C4-2B (cell line): ENCODE results near the gene SLC2A9.

Source experiments
- H3K27ac ChIP-seq: fragments of 450-650 bp; 2 replicates; pipeline ENCODE4 v1.5.1; 2017
- ZFX ChIP-seq: fragments of 450-650 bp; IDR thresholded peaks from 2 replicates; pipeline ENCODE4 v1.6.1; 2017
- TF ChIP-seq, protein P1 (sequence below): fragments of 450-650 bp; conservative IDR thresholded peaks from 2 replicates; pipeline ENCODE4 v1.5.1; 2017; ENCODE audit warnings: mild to moderate bottlenecking

Gene SLC2A9

DNA sequence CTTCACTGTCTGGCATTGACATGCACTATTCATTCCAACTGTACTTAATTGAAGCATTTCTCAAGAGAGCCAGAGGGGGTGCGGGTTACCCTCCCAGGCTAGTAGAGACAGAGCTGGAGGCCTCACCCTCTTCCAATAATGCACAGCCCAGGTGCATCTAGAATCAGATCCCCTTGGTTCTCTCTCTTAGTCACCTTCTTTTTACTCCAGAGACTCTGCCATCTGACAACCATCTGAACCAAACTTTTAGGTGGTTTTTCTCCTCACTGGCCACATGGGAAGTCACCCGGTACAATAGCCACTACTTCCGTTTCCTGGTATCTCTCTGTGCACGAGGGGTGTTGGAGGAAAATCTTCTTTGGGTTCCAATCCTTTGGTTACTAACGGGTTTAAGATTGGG lies 81.3 kb downstream of the SLC2A9 start:
- H3K27ac ChIP-seq, result no peak overlapping the region
- TF ChIP-seq, protein P1, sequence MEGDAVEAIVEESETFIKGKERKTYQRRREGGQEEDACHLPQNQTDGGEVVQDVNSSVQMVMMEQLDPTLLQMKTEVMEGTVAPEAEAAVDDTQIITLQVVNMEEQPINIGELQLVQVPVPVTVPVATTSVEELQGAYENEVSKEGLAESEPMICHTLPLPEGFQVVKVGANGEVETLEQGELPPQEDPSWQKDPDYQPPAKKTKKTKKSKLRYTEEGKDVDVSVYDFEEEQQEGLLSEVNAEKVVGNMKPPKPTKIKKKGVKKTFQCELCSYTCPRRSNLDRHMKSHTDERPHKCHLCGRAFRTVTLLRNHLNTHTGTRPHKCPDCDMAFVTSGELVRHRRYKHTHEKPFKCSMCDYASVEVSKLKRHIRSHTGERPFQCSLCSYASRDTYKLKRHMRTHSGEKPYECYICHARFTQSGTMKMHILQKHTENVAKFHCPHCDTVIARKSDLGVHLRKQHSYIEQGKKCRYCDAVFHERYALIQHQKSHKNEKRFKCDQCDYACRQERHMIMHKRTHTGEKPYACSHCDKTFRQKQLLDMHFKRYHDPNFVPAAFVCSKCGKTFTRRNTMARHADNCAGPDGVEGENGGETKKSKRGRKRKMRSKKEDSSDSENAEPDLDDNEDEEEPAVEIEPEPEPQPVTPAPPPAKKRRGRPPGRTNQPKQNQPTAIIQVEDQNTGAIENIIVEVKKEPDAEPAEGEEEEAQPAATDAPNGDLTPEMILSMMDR, result no peak
- no peak for TF ChIP-seq ZFX

DNA sequence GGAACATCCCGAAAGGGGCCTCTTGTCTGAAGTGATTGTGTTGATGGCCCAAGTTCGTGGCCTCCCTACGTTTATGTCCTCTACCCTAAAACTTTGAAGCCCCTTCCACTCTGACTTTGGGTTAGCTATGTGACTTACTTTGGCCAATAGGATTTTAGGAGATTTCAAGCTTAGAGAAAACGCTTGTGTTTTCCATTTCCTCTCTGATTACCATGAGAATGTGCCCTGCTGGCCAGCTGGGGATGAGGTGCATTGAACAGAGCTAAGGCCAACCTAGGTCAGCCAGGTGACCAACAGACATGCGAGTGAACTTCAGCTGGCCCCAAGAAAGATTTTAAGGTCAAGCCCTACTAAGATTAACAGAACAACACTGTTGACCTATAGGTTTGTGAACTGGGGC lies 82.4 kb downstream of the SLC2A9 start:
- no peak overlapping the region for H3K27ac ChIP-seq
- no peak for TF ChIP-seq ZFX
- TF ChIP-seq, protein P1, result no peak

DNA sequence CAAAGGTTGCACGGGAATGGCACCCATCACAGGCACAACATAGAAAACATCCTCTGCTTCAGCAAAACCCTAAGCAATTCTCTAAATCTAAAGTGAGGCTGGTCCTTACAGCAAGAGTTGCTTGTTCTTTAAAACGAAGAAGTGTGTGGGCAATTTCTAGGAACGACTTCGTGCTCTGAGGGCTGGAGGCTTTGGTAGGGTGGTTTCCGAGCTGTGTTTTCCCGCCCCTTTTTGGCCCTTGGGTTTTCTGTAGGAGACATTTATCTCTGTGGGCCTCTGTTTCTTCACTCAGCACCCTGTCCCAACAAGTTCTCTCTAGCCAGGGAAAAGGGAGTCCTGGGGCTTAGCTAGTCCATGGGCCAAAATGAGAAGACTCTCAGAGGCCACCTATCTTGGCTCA lies 84.2 kb downstream of the SLC2A9 start:
- TF ChIP-seq, protein P1, result no peak

DNA sequence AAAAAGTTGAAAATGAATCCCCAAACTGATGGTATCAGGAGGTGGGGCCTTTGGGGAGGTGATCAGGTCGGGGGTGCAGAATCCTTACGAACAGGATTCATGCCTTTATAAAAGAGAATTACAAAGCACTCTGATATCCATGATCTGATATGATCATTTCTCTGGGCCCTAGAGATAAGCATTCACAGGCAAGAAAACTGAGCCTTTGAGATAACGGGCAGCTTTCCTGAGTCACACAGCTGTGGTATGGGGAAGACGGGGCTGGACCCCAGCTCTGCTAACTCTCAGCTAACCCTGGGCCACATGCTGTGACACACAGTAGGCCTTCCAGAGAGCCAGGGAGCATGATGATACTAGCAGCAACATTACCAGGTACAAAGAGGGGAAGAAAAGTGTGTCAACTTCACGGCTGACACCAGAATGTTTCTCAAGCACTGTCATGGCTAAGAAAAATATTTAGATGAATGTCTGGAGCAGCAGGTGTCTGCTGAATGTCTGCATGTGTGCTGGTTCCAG lies 85.1 kb downstream of the SLC2A9 start:
- H3K27ac ChIP-seq, result no peak overlapping the region
- TF ChIP-seq, protein P1, result no peak
- no peak for TF ChIP-seq ZFX

More for the DNA sequence above, 84.2 kb downstream of the SLC2A9 start:
- no peak overlapping the region for H3K27ac ChIP-seq

DNA sequence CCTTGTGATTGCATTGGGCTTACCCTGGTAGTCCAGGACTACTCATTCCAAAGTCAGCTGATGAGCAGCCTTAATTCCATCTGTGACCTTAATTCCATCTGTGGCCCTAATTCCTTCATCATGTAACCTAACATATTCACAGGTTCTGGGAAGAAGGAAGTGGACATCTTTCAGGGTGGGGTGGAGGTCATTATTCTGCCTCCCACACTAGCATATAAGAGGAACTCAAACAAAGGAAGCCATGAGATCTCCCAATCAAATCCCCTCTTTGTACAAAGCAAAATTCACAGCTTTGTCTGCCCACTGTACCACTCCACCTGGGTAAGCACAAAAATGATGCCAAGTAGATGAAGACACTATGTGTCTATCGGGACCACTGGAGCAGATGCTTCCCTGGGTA lies 87.3 kb downstream of the SLC2A9 start:
- no peak for TF ChIP-seq ZFX
- TF ChIP-seq, protein P1, result no peak
- H3K27ac ChIP-seq, result no peak overlapping the region

DNA sequence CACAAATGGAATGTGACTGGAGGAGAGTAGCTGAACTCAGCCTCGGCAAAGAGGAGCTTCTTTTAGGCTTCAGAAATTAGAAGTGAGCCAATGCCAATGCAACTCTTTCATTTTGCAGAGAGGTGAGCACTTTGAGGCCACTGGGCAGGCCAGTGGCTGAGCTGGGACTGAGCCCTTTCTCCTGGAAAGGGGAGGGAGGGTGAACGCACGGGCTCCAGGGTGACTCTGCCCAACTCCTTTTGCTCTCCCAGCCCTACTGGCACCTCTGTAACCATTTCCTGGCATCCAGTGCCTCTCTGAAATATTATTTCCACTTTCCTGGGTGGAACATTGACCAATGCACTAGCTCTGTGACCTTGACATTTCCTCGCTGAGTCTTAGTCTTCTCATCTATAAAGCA lies 88.1 kb downstream of the SLC2A9 start:
- no peak for TF ChIP-seq ZFX
- TF ChIP-seq, protein P1, result no peak
- no peak overlapping the region for H3K27ac ChIP-seq

DNA sequence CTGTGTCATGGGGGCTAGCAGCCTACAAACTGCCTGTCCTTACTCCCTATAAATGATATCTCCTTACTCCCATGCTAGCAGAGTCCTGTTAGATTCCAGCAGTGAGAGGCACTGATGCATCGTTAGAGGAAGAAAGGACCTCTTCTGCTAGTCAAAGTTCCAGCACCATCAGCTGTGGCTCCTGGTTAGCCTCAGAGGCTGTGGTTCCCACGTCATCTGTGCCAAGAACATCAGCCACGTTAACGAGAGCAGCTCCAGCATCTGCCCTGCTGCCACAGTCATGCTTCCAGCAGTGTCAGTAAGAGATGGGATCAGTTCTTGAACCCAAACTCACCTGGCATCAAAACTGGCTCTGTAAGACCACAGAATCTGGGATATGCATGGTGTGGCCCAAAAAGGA lies 88.5 kb downstream of the SLC2A9 start:
- TF ChIP-seq ZFX, result no peak
- TF ChIP-seq, protein P1, result no peak
- H3K27ac ChIP-seq, result no peak overlapping the region
